ENCODE results near the gene CACNA2D4. TPM values are rescaled to one million over a fixed set of nuclear protein-coding genes. Genes with fewer than 3 reads are reported as not detected.

The CACNA2D4 gene
- total RNA-seq, 1 donor from 2014 or later: 0.76 TPM

DNA sequence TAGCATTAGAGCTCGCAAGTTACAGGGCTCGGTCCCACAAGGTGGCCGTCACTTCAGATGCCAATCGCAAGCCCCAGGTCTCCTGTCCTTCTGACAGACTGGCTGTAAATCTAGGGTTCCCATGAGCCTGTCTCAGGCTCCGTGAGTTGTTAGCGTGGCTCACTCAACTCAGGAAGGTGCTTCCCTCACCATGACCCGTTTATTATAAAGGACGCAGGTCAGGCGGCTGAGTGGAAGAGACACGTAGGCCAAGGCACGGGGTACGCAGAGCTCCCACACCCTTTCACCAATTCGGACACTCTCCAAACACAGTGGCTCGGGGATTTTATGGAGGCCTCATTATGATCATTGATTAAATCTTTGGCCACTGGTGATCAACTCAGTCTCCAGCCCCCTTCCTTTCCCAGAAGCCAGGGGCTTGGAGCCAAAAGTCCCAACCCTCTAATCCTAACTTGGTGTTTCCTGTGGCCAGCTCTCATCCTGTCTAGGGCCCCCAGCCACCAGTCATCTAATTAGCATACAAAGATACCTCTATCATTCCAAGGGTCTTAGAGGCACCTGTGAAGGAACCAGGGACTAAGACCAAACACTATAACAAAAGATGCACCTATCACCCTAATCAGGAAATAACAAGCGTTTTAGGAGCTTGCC is 123.9 kb downstream of the CACNA2D4 start:
- no peak for DNase-seq (ENCODE audit: extremely low read depth, low read depth, low spot score)

DNA sequence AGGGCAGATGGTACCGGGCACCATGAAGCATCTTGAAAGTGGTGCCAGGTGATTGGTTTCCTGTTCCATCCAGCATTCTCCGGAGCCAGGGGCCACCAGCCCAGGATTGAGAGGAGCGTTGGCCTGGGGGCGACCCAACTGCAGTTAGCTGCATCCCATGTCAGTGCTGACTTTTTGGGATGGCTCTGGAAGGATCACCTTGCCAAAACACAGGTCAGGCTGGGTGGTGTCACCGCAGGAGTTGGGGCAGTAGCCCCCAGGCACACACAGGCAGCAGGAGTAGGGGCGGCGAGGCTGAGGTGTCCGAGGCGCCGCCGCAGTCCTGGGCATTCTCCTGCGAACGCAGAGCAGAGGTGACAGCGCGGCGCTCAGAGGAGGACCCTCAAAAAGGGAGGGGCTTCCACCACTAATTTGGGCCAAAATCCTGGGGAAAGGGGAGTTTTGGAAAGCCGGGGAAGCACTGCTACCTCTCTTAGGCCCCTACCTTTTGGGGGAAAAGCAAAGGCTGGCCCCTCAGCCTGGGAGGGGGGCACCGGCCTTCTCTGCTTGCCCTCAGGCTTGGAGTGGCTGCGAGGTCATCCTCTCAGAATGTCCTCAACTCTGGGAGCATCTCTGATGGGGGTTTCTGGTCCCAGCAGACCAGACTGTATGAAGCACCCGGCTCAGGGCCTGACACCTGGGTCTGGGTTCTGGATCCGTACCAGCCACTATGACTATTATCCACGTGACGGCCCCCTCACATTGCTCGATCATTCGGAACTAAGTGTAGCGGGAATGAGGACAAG is 124.8 kb downstream of the CACNA2D4 start:
- DNase-seq (ENCODE audit: extremely low read depth, low read depth, low spot score): no peak

DNA sequence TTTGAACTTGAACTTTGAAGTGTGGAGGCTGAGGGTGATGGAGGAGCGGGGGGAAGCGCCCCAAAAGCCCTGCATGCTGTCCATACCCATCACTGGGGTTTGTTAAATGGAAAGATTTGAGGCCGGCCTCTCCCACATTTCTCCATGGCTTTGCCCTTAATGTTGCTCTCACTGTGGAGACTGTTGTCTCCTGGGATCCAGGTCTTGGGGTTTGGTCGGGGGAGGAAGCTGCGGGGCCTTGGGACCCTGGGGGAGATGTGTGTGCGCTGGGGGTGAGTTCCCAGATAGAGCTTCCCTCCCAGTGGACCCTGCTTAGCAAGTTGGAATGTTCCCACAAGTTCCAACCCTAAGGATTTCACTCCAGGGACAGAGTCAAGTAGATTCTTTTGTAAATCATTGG is 126.0 kb downstream of the CACNA2D4 start:
- DNase-seq (ENCODE audit: extremely low read depth, low read depth, low spot score): no peak

GRCh38 chr12:1791104-1791841 is 127.2 kb downstream of the CACNA2D4 start:
- DNase-seq (ENCODE audit: extremely low read depth, low read depth, low spot score): no peak

- DNase-seq (ENCODE audit: extremely low read depth, low read depth, low spot score): no peak
Observed at GRCh38 chr12:1790444-1790843, 128.0 kb downstream of the CACNA2D4 start.

- DNase-seq (ENCODE audit: extremely low read depth, low read depth, low spot score): no peak
Observed at GRCh38 chr12:1787714-1788113, 130.7 kb downstream of the CACNA2D4 start.

GRCh38 chr12:1782215-1782614 is 136.2 kb downstream of the CACNA2D4 start:
- no peak for DNase-seq (ENCODE audit: extremely low read depth, low read depth, low spot score)

- DNase-seq (ENCODE audit: extremely low read depth, low read depth, low spot score): no peak
Observed at GRCh38 chr12:1781772-1782171, 136.7 kb downstream of the CACNA2D4 start.

DNA sequence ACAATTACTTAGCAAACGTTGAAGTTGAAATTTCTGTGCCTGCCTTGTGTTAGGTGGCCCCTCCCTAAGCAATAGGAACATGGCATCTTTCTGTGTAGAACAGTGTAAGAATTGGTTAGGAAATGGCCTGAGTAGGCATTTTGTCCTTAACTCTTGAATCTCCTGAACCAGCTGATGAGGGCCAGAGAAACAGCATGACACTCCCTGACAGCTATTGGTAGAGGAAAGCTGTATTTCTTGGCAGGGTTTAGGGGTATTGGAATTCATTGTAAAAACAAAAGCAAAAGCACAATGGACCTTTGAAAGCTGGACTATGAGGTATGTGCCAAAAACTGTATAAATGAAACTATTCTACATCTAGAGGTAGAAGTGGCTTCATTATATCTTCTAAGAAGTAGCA is 138.7 kb downstream of the CACNA2D4 start:
- no peak for DNase-seq (ENCODE audit: extremely low read depth, low read depth, low spot score)

GRCh38 chr12:1778911-1779310 is 139.5 kb downstream of the CACNA2D4 start:
- DNase-seq (ENCODE audit: extremely low read depth, low read depth, low spot score): no peak

- DNase-seq (ENCODE audit: extremely low read depth, low read depth, low spot score): no peak
Observed at GRCh38 chr12:1777798-1778197, 140.7 kb downstream of the CACNA2D4 start.

DNA sequence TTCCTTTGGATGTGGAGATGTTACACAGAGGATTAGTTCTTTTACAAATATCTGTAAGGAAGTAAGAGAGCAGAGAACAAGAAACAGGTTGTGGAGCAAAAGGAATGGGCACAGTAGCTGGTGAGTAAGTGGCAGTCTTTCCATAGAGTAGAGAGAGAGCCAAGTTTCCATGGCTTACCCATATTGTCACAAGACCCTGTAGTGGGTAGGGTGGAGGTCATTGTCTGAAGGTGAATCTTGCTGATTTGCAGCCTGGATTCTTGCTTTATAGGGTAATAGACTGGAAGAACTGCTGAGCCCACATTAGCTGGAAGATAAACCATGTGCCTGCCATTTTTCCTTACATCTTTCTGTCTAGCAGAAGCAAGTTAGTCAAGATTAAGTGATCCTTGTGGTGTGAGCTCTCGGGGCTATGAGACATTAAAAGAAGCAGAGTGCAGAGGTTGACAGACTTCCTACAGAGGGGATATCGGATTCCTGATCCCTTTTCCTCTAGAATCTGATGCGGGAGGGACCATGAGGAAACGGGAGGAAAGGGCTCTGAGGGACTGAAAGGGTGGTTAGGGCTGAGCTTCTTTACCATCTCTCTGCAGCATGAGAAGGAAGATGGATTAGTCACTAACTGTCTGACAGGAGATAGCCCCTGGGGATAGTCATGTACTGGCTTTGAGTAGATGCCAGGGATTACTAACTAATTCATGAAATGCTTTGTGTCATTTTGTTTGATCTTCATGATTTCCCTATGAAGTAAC is 142.1 kb downstream of the CACNA2D4 start:
- no peak for DNase-seq (ENCODE audit: extremely low read depth, low read depth, low spot score)

DNA sequence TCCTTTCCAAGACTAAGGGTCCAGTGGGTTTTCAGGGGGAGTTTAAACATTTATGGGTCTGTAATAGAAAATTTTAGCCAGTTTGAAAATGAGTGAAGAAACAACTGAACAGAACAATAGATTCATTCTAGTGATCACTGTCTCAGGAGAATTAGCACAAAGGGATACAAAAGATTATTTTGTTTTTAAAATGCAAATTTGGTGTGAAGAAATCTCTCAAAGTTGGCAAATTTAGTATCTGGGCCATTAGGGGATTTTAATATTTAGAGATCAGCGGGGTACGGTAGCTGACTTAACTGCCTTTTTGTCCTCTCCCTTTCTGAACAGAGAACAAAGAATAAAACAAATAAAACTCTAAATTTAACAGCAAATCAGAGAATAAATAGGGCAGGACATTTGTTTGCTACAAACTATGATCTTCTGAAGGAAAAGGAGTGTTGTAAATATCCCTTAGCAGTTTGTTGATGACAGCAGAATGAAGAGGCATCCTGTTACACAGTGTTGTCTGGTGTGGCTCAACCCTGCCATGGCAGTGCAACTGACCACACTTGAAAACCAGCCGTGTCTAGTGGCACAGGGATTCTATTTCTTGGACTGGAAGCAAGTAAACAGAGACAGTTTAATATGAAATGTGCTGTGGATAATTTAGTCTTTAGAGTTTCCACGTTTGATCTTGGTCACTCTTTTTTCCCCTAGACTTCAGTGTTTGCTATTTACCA is 144.4 kb downstream of the CACNA2D4 start:
- DNase-seq (ENCODE audit: extremely low read depth, low read depth, low spot score): no peak

DNA sequence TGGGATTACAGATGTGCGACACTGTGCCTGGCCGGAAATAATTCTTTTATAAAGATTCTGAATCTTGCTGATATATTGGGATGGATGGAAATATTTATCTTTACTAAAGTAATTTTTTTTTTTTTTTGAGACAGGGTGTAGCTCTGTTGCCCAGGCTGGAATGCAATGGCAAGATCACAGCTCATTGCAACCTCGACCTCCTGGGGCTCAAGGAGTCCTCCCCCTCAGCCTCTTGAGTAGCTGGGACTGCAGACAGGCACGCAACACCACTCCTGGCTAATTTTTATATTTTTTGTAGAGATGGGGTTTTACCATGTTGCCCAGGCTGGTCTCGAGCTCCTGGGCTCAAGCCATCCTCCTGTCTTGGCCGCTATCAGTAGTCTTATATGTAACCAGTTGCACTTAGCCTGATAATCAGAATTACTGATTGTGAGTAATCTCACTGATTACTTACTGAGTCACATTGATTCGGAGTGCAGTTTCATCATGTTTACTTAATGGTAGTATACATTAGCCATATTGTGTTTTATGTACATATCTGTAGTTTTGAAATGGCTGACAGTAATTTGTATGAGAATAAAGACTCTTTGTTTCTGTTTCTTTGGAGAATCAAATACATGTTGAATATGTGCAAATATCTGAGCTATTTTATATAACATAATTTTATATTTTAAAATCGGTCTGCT is 148.5 kb downstream of the CACNA2D4 start:
- DNase-seq (ENCODE audit: extremely low read depth, low read depth, low spot score): no peak

DNA sequence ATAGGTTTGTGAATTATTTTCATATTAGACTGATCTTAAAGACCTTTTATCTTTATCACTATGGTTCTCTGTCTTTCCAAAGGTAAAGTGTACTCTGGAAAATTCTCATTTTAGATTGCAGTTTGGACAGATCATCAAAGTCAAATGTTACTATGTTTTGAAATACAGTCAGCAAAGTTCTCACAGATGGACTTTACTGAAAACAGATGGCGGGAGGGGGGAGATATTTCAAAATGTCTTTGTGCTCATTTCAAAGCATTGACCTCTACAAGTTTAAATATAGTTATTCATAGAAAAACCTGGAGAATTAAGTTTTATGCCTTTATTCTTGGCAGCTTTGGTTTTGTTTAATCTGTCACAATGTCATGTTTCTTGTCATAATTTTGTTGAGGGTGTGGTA is 149.8 kb downstream of the CACNA2D4 start:
- no peak for DNase-seq (ENCODE audit: extremely low read depth, low read depth, low spot score)

DNA sequence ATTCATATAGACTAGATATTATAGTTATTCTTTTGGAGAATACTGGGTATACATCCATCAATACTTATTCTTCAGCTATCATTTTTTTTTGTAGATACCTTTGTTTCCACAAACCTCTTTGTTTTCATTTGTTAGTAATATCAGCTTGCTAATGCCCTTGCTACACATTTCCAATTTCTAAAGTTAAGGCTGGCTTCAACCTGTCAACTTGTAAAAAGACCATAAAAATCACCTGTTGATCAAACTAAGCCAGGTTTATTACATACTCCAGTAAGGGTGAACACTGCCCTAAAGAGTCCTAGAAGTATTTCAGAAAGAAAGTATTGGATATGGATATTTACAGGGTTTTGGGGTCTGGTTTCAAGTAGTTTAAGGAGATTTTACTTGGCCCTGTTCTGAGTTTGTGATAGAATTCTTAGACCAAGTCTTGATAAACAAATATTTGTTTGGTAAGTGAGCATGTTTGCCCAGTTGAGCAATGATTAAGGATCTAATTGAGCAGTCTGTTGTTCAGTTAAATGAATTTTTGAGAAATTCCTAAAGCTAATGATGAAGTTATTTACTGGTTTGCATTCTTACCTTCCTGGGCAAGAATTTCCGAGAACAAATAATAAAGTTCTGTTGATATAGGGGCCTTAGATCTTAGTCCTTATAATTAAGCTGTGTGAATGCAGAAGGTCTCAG is 150.9 kb downstream of the CACNA2D4 start:
- DNase-seq (ENCODE audit: extremely low read depth, low read depth, low spot score): no peak

- DNase-seq (ENCODE audit: extremely low read depth, low read depth, low spot score): no peak
Observed at GRCh38 chr12:1766110-1766509, 152.3 kb downstream of the CACNA2D4 start.

GRCh38 chr12:1763153-1763552 is 155.3 kb downstream of the CACNA2D4 start:
- no peak for DNase-seq (ENCODE audit: extremely low read depth, low read depth, low spot score)

DNA sequence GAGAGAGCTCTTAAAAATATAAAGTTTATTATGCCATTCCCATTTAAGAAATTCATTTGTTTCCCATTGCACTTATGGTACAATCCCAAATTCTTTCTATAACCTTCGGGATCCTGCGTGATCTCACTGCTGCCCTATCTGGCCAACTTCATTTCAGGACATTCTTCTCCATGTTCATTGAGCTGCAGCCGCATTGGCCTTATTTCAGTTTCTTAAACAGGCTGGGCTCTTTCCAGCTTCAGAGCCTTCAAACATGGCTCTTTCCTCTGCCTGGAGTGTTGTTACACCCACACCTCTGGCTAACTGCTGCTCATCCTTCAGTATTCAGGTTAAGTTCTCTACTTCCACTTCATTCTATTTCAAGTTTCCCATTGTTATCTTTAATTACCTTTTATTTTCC is 156.6 kb downstream of the CACNA2D4 start:
- no peak for DNase-seq (ENCODE audit: extremely low read depth, low read depth, low spot score)
